Stimulated activated CD4-positive, alpha-beta T cell treated with anti-CD3 and anti-CD28 coated beads, Interleukin-1b, Interleukin-23, amount 100 ng/mL, for 24 hours (primary cell): ENCODE results near the gene TRAF7.
A peak's percentile ranks its signal among the peaks of the same experiment; 100 is the strongest.

Experiments used
- DNase-seq, 4 experiments: peaks; one replicate each; pipeline ENCODE4 v3.0.0-alpha.2; 2020; ENCODE audit warnings: low read depth in 4 of 4, low spot score in 1 of 4

The TRAF7 gene

DNA sequence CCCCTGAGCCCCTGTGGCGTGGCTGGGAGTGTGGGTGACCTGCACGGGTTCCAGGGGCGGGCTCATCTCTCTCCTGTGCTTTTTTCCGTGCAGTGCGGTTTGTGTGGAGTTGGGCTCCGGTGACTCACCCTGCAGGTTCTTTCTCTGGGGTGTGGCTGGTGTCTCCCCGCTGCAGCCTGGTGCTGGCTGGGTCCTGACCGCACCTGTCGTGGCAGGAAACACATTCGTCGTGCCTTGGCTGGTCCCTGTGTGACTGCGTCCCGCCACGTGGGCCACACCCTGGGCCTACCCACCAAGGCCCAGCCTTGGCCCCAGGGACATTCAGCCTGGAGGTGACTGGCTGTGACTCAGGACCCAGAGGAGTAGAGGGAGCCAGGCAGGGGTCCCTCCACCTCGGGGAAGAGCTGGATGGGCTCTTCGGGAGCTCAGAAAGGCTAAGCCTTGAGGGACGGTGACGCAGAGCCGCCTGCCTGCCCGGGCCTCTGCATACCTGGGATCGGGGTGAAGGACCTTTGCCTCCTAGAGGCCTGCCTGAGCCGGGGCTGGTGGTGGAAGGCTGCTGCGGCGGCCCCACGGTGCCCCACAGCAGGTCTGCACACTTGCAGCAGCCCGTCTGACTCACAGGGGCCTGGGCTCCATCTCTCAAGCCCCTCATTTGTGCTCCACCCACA is 7.8 kb downstream of the TRAF7 start:
- DNase-seq, result no peak

DNA sequence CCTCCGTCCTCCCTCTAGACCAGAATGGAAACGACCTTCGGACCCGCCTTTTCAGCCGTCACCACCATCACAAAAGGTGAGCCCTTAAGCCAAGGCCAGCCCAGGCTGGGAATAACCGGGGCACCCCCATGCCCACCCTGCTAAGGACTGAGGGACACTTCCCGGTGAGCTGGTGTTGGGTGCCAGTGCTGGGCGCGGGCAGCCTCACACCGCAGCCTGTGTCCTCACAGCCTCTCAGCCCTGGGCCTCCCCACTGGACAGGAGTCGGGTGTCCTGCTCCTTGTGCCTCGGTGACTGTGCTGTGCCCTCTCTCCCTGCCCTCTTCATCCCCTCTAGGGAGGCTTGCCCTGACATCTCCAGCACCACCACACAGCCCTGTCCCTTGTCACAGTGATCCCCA is 10.3 kb downstream of the TRAF7 start:
- no peak for DNase-seq

DNA sequence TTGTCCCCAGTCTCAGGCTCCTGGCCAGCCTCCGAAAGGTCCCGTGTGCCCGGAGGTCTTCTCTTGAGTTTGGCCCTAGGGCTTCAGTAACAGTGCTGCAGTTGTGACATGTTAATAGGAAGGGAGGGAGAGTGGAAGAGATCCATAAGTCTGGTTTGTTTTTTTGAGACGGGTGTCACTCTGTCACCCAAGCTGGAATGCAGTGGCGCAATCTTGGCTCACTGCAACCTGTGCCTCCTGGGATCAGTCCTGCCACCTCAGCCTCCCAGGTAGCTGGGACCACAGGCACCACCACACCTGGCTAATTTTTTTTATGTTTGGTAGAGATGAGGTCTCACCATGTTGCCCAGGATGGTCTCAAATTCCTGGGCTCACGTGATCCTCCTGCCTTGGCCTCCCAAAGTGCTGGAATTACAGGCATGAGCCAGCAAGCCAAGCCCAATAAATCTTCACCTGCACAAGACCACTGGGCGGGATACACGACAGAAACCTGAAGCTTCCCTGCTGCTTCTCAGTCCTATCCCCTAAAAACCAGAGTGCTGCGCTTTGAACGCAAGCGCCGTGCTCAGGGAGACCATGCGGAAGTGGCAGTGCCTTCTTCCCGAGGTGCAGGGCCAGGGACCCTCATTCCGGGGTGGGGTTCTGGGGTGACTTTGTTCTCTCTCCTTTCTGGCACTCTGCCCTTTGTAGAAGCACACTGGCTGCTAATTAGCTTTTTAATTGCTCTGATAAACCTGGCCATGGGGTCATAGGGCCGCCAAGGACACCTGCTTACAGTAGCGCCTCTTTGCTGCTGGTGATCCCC is 10.9 kb downstream of the TRAF7 start:
- DNase-seq, result no peak

DNA sequence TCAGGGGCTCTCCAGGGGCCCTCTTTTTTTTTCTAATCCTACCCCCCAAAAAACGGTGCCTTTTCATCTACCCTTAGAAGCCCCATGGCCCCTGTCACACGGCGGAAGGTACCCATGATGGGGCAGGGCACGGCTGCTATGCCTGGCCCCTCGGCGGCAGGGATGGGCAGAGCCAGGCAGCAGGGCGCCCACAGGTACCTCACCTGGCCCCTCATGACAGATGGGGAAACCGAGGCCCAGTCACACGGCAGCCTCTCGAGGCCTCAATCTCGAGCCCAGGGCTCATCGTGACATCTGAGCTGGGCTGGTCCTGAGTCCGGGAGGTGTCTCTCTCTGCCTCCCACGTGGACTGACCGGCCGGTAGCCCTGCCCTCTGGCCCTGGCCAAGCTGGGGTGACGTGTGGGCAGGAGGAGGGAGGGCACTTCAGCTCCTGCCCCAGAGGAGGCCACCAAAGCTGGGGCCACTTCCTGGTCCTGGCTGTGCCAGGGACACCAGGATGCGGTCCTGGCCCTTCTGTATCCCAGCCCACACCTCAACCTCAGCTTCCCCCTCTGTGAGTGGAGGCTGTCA is 11.6 kb downstream of the TRAF7 start:
- DNase-seq, result no peak

DNA sequence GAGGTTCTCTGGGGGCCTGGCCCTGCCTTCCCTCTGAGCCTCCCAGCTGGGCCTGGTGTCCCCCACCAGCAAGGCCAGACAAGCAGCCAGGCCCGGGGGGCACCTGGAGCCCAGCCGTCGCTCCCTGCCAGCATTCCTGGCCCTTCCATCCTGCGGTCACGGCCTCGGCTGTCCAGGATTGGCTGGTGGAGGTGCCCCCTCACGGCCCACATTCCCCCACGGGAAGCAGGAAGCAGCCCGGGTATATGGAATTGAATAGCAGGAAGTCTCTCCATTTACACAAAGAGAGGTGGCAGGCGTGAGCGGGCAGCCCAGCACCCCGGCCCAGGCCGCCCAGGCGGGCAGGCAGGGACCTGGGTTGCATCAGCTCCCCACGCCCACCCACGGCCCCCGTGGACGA is 14.5 kb downstream of the TRAF7 start:
- no peak for DNase-seq

DNA sequence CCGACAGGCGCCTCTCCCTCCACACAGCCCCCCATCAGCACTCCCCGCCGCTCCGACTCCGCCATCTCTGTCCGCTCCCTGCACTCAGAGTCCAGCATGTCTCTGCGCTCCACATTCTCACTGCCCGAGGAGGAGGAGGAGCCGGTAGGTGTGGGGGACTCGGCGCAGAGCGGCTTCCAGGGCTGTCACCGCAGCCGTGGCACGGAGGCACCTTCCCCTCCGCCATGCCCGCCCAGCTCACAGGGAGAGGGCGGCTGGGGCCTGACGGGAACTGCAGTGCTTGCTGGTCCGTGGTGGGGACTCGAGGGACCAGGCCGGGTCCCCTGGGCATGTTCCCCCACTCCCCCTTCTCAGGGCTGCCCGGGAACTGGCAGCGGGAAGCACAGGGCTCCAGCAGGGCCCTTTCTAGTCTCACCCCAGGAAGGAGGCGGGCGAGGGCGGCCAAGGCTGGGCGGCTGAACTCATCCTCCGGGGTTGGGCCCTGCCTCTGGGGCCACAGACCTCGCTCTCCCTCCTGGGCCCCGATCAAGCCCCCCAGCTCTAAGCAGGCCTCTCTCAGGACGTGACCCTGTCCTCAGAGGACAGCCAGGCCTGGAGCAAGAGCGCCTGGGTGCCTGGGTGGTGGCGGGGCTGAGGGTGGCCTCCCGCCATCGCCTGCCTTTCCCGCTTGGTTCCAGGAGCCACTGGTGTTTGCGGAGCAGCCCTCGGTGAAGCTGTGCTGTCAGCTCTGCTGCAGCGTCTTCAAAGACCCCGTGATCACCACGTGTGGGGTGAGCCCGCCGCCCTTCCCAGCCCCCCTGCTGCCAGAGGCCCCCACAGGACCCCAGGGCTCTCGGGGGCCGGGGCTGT is 15.2 kb downstream of the TRAF7 start:
- DNase-seq, result no peak

DNA sequence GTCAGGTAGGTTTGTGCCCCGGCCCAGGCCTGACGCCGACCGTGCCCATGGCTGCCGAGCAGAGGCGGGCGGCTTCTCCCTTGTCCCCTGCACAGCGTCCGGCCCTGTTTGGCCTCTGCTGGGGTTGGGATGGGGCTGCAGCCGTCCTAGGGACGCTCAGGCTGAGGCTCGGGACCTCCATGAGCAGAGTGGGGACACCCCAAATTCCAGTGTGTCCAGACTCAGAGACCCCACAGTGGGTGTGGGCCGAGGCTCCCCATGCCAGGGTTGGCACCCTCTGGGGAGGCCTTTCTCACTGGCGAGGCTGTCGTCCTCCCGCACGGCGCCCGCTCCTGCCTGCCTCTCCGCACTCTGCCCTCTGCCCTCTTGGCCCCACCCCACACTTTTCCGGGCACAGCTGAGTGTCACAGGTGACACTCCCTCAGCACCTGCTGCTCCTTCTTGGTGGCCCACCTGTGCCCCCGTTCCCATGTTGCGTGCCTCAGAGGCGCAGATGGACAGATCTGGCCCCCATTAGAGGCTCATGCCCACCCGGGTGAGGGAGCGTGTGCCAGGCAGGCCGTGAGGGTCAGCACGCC is 16.1 kb downstream of the TRAF7 start:
- DNase-seq, result no peak

DNA sequence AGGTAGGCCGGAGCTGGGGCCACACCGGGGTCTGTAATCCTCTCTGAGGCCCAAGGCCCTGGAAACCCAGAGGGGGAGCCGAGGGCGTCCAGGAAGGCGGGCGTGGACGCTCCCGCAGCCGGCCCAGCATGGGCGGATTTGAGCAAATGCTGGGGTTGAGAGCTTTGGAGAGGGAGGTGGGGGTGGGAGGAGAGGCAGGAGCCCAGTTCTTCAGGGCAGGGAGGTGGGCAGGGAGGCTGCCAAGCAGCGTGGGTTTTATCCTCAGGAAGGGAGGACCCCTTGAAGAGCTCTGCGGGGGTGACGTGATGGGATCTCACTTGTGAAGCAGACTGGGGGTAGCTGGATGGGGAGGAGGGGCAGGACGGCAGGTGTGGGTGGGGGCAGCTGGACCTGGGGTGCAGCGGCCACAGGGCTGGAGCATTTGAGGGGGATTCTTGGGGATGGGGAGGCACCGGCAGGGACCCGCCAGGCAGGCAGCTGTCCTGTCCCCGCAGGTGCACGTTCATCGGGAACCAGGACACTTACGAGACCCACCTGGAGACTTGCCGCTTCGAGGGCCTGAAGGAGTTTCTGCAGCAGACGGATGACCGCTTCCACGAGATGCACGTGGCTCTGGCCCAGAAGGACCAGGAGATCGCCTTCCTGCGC is 17.2 kb downstream of the TRAF7 start:
- no peak for DNase-seq

DNA sequence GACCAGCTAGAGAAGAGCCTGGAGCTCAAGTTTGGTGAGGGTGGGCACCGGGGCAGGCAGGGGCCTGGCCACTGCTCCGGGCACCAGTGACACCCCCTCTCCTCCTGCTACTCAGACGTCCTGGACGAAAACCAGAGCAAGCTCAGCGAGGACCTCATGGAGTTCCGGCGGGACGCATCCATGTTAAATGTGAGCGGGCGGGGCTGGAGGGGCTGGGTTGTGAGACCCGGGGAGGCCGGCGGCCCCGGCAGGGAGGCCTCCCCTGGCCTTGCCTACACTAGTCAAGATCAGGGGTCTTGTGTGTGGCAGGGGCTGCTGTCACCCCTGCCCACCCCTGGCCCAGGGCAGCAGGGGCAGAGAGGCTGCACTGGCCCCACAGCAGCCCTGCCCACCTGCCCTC is 17.8 kb downstream of the TRAF7 start:
- no peak for DNase-seq

DNA sequence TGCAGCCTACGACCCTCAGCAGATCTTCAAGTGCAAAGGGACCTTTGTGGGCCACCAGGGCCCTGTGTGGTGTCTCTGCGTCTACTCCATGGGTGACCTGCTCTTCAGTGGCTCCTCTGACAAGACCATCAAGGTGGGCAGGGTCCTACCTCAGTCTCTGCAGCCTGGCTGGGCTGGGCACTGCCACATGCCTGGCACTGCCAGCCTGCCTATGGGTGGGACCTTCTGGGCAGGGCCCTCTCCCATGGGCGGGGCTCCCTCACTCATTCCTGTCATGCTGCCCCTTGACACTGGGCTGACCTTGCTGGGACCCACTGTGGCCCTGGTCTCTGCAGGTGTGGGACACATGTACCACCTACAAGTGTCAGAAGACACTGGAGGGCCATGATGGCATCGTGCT is 18.3 kb downstream of the TRAF7 start:
- DNase-seq, result no peak

DNA sequence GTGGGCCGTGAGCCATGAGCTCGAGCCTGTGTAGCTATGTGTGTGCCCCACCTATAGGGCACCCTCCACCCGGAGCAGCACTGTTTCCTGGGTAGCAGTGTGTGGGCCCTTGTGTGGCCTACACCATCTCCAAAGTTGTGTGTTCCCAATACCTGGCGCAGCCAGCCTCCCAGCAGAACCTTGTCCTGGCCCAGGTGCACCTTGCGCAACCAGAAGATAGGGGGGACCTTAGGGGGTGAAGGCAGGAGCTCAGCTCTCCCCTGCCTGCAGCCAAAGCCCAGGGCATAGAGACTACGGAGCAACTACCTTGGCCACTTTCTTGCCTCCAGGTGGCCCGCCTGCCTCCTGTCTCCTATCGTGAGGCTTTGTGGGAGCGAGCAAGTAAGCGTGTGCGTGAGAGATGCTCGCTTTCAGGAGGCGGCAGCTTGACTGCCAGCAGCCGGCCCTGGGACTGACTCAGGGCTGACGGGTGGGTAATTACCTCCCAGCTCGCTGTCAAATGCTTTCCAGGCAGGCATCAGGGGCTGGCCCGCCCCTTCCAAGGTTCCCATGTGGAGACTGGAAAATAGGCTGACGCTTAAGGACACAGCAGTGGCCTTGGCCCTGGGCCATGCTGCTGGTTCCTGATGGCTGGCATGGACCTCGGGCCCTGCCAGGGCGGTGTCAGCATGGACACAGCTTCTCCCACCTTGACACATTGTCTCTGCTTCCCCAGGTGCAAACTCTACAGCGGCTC is 19.0 kb downstream of the TRAF7 start:
- DNase-seq, result no peak

DNA sequence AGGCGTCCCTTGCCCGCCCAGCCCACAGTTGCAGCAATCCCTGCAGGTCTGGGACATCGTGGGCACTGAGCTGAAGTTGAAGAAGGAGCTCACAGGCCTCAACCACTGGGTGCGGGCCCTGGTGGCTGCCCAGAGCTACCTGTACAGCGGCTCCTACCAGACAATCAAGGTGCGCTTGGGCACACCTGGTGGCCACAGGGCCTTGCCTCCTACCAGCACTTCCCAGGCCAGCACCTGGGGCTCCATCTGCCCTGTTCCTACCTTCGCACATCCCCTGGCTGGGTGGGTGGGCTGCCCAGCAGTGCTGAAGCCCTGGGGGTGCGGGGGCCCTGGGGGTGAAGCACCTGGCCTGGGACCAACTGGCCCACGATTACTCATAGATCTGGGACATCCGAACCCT is 19.9 kb downstream of the TRAF7 start:
- no peak for DNase-seq

DNA sequence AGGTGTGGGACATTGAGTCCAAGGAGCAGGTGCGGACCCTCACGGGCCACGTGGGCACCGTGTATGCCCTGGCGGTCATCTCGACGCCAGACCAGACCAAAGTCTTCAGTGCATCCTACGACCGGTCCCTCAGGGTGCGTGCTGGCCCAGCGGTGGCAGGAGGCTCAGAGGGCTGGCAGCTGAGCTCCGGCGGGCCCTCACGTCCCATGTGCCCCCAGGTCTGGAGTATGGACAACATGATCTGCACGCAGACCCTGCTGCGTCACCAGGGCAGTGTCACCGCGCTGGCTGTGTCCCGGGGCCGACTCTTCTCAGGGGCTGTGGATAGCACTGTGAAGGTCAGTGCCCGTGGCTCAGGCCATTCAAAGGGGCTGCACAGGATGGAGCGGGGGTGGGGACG is 20.5 kb downstream of the TRAF7 start:
- no peak for DNase-seq

DNA sequence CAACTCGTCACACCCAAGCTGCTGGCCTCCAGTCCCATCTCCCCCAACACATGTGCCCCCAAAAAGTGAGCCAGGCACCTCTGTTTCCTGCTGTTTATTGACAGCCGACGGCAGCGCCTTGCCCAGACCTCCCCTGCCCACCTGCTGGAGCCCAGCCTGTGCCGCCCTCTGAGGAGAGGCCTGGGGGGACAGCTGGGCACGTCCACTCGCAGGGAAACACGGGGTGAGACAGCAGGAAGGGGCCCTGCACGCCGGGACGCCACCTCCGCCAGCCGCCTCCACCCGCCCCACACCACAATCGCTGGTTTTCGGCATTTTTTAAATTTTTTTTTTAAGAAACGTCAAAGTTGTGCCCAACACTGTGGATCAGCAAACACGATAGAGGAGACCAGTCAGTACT is 21.5 kb downstream of the TRAF7 start:
- DNase-seq, result no peak

DNA sequence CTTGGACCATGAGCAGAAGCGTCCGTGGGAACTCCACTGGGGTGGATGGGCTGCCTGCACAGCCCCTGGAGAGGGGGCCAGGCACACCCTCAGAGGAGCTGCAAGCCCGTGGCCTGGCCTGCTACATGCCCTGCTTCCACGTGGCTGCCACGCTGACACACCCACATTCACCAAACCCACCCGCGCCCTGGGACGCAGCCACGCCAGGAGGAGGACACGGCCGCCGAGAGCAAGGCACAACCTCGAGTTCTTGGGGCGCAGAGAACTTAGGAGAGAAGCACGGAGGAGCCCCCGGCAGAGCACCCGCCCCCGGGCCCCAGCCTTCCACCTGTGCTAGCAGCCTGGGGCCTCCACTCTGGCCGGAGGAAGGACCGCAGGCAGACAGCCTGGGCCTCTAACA is 22.0 kb downstream of the TRAF7 start:
- no peak for DNase-seq

DNA sequence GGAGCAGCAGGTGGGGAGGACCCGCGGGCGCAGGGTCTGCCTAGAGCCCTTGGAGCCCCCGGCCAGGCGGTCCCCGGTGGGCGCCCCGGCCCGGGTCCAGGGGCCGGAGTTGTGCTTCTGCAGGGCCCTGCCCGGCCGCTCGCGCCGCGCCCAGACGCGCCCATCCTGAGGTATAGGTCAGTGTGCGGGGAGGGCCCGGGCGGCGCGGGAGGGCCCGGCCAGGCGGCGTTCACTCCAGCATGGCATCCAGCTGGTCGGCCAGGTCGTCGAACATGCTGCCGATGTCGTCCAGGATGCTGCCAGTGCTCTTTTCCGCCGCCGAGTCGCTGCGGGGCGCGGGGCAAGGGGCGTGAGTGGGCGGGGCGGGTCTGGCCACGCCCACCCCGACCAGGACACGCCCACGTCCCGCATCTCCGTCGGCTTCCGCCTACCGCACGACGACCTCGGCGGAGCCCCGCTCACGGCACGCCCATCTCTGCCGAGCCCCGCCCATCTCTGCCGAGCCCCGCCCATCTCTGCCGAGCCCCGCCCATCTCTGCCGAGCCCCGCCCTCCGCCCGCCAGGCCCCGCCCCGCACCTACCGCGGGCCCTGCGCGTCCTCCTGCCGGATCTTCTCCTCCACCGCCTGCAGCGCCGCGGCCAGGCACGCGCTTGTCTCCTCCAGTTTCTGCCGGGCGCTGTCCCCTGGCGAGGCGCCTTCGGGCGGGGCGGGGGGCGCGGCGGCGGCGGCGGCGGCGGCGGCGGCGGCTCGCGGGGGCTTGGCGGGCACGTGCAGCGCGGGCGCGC is 22.9 kb downstream of the TRAF7 start:
- peak in 1 of 4 experiments; percentile 18 for DNase-seq

DNA sequence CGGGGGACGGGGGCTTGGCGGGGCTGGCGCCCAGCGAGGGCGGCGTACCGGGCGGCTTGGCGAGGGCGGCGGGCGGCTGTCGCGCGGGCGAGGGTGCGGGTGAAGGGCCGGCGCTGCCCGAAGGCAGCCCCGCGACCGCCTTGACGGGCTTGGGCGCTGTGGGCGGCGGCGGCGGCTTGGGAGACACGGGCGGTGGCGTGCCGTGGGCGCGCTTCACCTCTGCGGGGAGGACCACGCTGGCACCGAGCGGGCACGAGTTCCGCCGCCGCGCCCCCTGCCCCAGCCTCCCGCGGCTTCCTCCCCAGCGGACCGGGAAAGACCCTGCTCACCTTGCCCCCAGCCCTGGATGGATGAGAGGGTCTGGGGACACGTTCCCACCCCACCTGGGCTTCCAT is 23.5 kb downstream of the TRAF7 start:
- DNase-seq, result no peak

DNA sequence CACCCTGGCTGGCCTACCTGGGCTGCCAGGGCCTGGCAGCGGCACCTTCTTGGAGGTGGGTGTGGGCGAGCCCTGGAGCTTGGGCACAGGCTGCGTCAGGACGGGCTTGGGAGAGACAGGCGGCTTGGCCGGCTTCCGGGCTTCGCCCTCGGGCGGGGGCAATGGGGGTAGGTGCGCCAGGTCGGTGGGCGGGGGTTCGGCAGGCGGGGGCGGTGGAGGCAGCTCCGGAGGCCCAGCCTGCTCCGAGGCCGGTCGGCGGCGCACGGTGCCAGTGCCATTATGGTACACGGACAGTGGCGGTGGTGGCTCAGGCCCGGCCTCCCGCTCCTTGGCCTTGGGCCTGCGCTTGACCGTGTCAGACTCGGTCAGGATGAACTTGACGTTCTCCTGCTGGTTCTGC is 24.0 kb downstream of the TRAF7 start:
- no peak for DNase-seq

DNA sequence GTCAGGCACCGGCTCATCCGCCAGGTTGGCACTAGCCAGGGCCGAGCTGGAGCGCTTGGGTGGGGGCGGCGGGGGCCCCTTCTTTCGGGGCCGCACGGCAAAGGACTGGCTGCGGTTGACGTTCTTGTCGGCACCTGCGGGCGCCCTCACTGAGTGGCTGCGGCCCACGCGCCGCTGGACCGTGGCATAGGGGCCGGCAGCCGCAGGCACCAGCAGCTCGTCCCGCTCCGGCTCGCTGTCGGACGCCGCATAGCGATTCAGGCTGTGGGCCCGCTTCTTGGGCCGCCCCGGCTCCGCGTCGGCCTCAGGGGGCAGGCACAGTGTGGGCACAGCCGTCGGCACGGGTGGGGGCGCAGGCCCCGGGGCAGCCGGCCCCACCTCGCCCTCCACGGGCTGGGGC is 24.9 kb downstream of the TRAF7 start:
- DNase-seq, result no peak
